IPS-15b (cell line): ENCODE measurements around the gene SCP2.

Experiments
- H3K27me3 ChIP-seq: one replicate; pipeline ENCODE4 v1.6.1; 2013; ENCODE audit warnings: low read length; ENCODE audit not compliant: control insufficient read depth, insufficient read depth
- H3K36me3 ChIP-seq: one replicate; pipeline ENCODE4 v1.6.1; 2013; ENCODE audit warnings: low read length; ENCODE audit not compliant: control insufficient read depth, insufficient read depth
- H3K4me1 ChIP-seq: one replicate; pipeline ENCODE4 v1.6.1; 2013; ENCODE audit warnings: mild to moderate bottlenecking, low read length; ENCODE audit not compliant: control insufficient read depth, insufficient read depth
- H3K4me3 ChIP-seq: one replicate; pipeline ENCODE4 v1.5.1; 2013; ENCODE audit warnings: low read depth, low read length
- H3K9ac ChIP-seq: one replicate; pipeline ENCODE4 v1.6.1; 2013; ENCODE audit warnings: low read depth, mild to moderate bottlenecking, low read length
- H3K9me3 ChIP-seq: one replicate; pipeline ENCODE4 v1.6.1; 2013; ENCODE audit warnings: mild to moderate bottlenecking, low read length; ENCODE audit not compliant: control insufficient read depth, insufficient read depth

The SCP2 gene

DNA sequence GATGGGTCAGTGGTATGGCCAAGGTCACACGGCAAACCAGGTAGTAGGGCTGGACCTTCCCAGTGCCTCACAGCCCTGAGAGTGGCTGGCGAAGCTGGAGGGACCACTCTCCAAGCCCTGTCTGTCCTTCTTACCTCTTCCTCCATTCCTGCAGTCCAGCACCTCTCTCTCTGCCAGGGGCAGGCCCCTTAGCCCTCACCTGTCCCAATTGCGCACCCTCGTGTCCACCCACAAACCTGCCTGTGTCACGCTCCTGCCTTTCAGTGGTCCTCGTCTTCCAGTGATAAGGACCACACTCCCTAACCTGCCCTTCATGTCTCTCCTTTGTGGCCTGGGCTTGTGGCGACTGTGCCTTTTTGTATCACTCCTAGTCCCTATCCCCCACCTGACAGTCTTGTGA, 138.3 kb downstream of the SCP2 start:
- Histone ChIP-seq H3K4me3 (no peak overlapping the region), H3K4me1 (no peaks in the 10 kb centered on the region), H3K9ac (no peak overlapping the region), H3K27me3 (peaks cover 38% of the 10 kb centered on the region), H3K36me3 (no peaks in the 10 kb centered on the region), H3K9me3 (no peaks in the 10 kb centered on the region)

DNA sequence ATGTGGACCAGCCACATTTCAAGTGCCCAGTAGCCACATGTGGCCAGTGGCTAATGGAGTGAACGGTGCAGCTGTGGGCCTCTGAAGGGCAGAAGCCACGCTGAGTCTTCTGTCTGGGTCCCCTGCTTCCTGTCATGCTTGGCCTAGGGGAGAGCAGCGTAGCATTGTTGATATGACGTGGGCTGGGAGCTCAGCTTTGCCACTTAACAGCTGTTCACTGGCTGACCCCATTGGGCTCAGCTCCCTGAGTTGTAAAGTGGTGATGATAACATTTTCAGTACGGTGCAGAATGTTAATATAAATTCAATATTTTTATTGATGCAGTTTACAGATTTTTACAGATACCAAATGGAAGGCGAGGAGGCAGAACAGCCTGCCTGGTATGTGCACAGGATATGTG, 139.4 kb downstream of the SCP2 start:
- H3K36me3 ChIP-seq: no peaks in the 10 kb centered on the region
- peaks cover 27% of the 10 kb centered on the region for H3K27me3 ChIP-seq
- H3K4me1 ChIP-seq: no peaks in the 10 kb centered on the region

DNA sequence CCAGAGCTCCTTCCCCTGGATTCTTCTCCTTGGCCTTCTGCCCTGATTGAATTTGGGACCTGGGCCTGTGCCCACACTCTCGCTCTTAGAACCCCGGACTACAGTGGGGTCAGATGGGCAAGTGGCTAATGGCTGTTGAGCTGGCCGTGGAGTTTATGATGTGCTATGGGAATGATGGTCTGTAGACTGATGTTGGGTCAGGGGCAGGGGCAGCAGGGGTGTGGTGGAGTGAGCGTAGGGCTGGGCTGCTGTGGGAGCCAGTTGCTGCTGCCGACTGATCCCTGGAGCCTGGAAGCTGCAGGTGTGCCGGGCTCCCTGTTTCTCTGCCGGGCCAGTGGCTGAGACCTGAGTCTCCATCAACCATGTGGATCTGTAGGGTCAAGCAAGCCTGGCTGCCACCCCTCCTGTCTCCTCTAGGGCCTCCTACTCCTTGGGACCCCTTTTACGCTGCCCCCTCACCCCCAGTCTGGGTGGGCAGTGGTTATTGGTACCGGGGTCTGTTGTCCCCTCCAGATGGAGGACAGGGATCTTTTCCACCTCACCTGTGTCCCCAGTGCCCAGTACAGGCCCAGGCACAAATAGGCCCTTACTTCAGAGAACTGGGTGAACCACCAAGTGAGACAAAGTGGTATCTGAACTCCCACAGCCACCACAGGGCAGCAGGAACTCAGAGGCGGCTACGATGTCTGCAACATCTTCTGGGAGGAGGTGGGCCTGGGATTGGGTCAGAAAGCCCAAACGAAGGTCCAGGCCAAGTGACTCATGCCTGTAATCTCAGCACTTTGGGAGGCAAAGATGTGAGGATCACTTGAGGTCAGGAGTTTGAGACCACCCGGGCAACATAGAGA, 140.0 kb downstream of the SCP2 start:
- H3K4me1 ChIP-seq: no peaks in the 10 kb centered on the region
- no peaks in the 10 kb centered on the region for H3K36me3 ChIP-seq
- peaks cover 24% of the 10 kb centered on the region for H3K27me3 ChIP-seq
- no peak overlapping the region for H3K9ac ChIP-seq
- H3K9me3 ChIP-seq: no peaks in the 10 kb centered on the region
- no peak overlapping the region for H3K4me3 ChIP-seq

More for the DNA sequence above, 139.4 kb downstream of the SCP2 start:
- no peak overlapping the region for H3K4me3 ChIP-seq
- no peaks in the 10 kb centered on the region for H3K9me3 ChIP-seq
- no peak overlapping the region for H3K9ac ChIP-seq

DNA sequence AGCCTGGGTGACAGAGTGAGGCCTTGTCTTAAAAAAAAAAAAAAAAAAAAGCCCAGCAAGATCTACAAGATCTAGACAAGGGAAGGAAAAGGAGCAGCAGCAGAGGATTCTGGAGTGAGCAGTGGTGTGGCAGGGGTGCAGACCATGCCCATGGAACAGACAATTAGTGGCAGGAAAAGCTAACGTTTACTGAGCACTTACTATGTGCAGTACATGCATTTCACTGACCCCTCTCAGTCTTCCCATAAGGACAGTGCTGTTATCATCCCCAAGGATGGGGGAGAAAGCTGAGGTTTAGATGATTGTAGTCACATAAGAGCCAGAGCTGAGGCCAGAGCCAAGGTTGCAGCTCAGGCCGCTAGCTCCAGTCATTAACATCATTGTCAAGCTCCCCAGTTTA, 140.8 kb downstream of the SCP2 start:
- Histone ChIP-seq H3K27me3 (peaks cover 20% of the 10 kb centered on the region), H3K9ac (no peak overlapping the region), H3K9me3 (no peaks in the 10 kb centered on the region), H3K4me3 (no peak overlapping the region), H3K36me3 (no peaks in the 10 kb centered on the region), H3K4me1 (no peaks in the 10 kb centered on the region)

DNA sequence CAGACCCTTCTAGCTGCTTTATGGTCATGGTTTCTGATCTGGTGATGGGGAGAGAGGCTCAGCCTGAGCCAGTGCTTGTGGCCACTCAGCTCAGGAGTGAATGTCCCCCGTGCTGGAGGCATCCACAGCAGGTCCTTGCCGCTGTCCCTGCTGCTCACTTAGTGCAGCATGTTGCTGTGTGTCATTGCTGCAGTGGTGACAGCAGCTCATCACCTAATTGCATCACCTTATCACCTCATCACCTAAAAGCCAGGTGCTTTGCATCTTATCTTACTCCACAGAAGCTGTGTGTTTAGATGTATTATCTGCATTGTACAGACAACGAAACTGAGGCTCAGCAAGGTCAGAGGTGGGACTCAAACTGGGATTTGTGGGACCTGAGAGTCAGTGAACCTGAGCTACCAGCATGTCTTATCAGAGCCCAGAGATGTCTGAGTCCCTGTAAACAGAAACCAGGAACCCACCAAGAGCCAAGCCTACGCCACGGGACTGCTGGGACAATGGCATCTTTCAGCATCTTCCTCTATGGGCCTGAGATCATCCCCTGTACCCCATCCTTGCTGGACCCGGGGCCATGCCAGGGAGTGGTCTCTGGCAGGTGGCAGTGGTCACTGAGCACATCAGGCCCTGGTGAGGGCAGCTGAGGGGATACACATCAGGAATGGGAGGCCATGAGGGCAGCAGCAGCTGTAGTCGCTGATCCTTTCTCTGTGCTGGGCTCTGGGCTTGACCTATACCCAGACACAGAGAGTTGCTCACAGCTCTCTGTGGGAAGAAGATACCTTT, 141.4 kb downstream of the SCP2 start:
- Histone ChIP-seq H3K4me1 (no peaks in the 10 kb centered on the region), H3K9ac (no peak overlapping the region), H3K36me3 (no peaks in the 10 kb centered on the region), H3K9me3 (no peaks in the 10 kb centered on the region), H3K27me3 (peaks cover 14% of the 10 kb centered on the region), H3K4me3 (no peak overlapping the region)

DNA sequence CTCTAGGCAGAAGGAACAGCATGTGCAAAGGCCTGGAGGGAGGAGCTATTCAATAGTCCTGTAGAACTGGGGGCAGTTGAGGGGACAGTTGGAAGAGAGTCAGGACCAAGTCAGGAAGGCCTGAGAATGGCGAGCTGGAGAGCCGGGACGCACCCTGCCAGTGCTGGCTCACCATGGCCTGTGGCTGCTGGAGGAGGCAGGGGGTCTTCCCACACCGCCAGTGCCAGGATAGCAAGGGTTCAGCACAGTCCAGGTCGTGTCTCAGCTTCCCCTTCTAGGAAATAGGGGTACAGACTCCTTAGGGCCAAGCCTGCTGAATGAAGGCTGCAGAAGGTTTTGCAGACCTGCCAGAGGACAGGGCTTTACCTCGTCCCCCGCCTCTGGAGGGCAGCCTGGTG, 142.2 kb downstream of the SCP2 start:
- Histone ChIP-seq H3K9ac (no peak overlapping the region), H3K36me3 (no peaks in the 10 kb centered on the region), H3K4me1 (no peaks in the 10 kb centered on the region), H3K27me3 (peaks cover 6% of the 10 kb centered on the region), H3K9me3 (no peaks in the 10 kb centered on the region), H3K4me3 (no peak overlapping the region)

DNA sequence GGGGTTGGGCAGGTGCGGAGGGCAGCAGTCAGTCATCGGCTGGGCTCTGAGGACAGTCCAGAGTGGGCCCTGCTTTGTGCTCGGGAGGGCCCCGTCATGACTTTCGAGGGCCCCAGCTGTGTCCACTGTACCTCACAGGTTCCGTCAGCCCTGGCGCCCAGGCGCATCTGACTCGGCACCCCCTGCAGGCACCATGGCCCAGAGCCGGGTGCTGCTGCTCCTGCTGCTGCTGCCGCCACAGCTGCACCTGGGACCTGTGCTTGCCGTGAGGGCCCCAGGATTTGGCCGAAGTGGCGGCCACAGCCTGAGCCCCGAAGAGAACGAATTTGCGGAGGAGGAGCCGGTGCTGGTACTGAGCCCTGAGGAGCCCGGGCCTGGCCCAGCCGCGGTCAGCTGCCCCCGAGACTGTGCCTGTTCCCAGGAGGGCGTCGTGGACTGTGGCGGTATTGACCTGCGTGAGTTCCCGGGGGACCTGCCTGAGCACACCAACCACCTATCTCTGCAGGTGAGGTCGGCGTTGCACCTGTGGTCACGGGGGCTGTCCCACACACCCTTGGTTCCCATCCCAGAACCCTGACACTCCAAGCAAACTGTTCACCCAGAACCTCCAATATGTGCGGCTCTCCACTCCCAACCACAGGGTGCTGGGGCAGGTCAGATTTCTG, 142.7 kb downstream of the SCP2 start:
- Histone ChIP-seq H3K9me3 (no peaks in the 10 kb centered on the region), H3K27me3 (peaks cover under 1% of the 10 kb centered on the region), H3K9ac (no peak overlapping the region), H3K4me3 (no peak overlapping the region), H3K4me1 (no peaks in the 10 kb centered on the region), H3K36me3 (no peaks in the 10 kb centered on the region)

DNA sequence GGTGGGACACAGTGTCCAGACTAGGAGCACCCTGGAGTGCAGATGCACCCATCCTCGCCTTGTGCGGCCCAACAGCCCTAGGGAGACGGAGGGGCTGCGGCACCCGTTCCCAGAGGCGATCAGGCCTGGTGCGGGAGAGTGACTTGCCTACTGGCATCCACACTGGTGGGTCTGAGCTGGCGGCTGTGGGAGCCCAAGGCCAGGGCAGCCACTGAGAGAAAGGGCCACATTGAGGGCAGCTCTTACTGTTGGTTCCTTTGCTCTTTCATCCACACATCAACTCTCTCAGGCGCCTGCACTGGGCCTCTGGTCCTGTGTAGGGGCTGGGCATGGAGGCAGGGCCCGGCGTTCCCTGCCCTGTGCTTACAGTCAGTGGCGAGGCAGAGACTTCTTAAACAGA, 143.5 kb downstream of the SCP2 start:
- Histone ChIP-seq H3K4me1 (no peaks in the 10 kb centered on the region), H3K4me3 (no peak overlapping the region), H3K9me3 (no peaks in the 10 kb centered on the region), H3K27me3 (no peaks in the 10 kb centered on the region), H3K36me3 (no peaks in the 10 kb centered on the region), H3K9ac (no peak overlapping the region)

DNA sequence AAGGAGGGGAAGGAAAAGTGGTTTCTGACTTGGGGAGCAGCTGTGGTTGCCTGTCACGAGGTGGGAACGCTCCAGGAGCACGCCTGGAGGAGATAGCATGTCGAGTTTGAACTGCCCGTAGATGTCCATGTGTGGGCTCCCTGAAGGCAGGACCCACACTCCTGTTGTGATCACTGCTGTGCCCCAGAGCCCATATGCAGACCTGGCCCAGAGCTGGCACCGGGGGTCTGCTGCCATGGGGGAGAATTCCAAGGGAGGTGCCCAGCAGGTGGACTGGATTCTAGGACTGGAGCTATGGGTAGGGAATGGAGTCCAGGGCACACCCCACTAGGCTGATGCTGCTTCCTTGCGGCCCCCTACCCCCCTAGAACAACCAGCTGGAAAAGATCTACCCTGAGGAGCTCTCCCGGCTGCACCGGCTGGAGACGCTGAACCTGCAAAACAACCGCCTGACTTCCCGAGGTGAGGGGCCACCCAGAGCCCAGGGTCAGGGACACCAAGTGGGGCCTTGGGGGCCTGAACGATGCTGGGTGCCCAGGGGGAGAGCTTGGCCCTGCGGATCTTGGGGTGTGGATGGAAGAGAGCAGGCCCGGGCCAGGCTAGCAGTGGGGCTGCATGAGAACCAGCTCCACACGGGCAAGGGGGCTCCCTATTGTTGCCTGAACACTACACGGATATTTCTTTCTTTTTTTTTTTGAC, 144.2 kb downstream of the SCP2 start:
- Histone ChIP-seq H3K4me3 (no peak overlapping the region), H3K36me3 (no peaks in the 10 kb centered on the region), H3K4me1 (no peaks in the 10 kb centered on the region), H3K27me3 (no peaks in the 10 kb centered on the region), H3K9me3 (no peaks in the 10 kb centered on the region), H3K9ac (no peak overlapping the region)

DNA sequence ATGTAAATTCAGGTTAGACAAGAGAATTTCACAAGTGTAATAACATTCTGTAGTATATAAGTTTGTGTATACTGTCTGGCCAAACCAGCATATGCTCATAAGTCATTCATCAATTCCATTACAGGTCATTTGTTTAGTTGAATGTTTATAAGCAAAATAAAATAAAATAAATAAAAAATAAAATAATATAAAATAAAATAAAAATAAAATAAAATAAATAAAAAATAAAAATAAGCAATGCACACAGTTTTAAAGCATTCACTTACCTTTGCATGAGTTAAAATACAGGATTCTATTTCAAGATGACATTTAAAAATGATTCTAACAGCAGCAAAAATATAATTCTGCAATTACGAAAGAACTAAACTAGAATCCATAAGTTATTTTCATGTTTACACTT, 144.8 kb downstream of the SCP2 start:
- no peaks in the 10 kb centered on the region for H3K4me1 ChIP-seq
- H3K9ac ChIP-seq: no peak overlapping the region
- no peaks in the 10 kb centered on the region for H3K27me3 ChIP-seq
- no peaks in the 10 kb centered on the region for H3K36me3 ChIP-seq
- no peak overlapping the region for H3K4me3 ChIP-seq
- H3K9me3 ChIP-seq: no peaks in the 10 kb centered on the region

DNA sequence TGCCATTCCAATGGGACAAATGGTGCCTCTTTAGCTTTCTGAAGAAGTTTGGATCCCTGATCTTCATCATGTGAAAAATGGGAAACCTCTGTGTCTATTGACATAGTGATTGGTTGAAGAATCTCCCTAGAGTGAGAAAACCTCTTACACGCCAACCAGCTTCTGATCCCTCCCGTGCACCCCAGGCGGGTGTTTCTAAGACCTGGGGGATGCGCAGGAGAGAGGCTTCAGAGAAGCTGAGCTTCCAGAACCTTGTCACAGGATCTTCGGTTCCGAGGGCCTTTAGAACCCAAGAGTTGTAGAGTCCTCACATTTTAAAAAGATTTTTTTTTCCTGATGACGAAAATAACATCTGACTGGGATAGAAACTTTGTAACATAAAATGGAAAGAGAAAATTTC, 146.2 kb downstream of the SCP2 start:
- Histone ChIP-seq H3K4me3 (no peak overlapping the region), H3K9me3 (no peaks in the 10 kb centered on the region), H3K27me3 (no peaks in the 10 kb centered on the region), H3K9ac (no peak overlapping the region), H3K4me1 (no peaks in the 10 kb centered on the region), H3K36me3 (no peaks in the 10 kb centered on the region)
